ENCODE data around the gene HDAC10. TPM values are rescaled to one million over a fixed set of nuclear protein-coding genes. Genes with fewer than 3 reads are reported as not detected.
A peak's percentile ranks its signal among the peaks of the same experiment; 100 is the strongest.

Gene HDAC10
- total RNA-seq, 6 donors from 2014 or later = 33.0 to 202 (median 53.1) TPM

DNA sequence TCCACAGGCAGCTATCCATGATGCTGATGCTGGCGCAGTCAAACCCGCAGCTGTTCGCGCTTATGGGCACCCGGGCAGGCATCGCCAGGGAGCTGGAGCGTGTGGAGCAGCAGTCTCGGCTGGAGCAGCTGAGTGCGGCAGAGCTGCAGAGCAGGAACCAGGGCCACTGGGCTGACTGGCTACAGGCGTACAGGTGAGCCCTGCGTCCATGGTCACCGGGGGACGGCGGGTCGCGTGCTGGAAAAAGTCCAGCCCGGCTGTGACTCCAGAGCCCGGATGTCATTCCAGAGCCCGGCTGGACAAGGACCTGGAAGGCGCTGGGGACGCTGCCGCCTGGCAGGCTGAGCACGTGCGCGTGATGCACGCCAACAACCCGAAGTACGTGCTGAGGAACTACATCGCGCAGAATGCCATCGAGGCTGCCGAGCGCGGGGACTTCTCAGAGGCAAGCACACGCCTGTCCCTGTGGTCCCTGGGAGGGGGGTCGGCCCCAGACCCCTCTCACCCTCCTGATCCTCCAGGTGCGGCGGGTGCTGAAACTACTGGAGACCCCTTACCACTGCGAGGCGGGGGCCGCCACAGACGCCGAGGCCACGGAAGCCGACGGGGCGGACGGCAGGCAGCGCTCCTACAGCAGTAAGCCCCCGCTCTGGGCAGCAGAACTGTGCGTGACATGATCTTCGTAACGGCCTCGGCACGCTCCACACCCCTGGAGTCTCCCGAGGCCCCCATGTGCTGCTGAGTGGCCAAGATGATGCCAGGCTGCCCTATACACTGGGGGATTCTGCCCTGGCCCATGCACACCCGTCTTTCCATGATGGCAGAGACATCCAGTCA is 34.2 kb downstream of the HDAC10 start:
- DNase-seq (peak; percentile 19 to 84), ATAC-seq (ENCODE audit: low FRiP score in 2 of 2) (no peak)
- H3K27ac ChIP-seq = no peak overlapping the region
- peaks cover 38 to 99% (median 88%) of the 10 kb centered on the region in 4 donors for H3K36me3 ChIP-seq
- no peaks in the 10 kb centered on the region for H3K9me3 ChIP-seq
- no peaks in the 10 kb centered on the region for H3K27me3 ChIP-seq
- H3K4me3 ChIP-seq = no peak overlapping the region
- TF ChIP-seq, protein P1, sequence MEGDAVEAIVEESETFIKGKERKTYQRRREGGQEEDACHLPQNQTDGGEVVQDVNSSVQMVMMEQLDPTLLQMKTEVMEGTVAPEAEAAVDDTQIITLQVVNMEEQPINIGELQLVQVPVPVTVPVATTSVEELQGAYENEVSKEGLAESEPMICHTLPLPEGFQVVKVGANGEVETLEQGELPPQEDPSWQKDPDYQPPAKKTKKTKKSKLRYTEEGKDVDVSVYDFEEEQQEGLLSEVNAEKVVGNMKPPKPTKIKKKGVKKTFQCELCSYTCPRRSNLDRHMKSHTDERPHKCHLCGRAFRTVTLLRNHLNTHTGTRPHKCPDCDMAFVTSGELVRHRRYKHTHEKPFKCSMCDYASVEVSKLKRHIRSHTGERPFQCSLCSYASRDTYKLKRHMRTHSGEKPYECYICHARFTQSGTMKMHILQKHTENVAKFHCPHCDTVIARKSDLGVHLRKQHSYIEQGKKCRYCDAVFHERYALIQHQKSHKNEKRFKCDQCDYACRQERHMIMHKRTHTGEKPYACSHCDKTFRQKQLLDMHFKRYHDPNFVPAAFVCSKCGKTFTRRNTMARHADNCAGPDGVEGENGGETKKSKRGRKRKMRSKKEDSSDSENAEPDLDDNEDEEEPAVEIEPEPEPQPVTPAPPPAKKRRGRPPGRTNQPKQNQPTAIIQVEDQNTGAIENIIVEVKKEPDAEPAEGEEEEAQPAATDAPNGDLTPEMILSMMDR (IDR thresholded peaks at IDR 0.05) = no peak
- TF ChIP-seq EP300 (IDR thresholded peaks at IDR 0.05) (no peak), POLR2A (IDR thresholded peaks at IDR 0.05) (no peak), POLR2AphosphoS5 (IDR thresholded peaks at IDR 0.05) (no peak)
- WGBS, 2 donors = 95 to 96% methylated on average over 42 to 50 of the region's 57 CpGs
- peaks cover 0 to 4% (median 2%) of the 10 kb centered on the region in 4 donors for H3K4me1 ChIP-seq

GRCh38 chr22:50216055-50216683 is 34.9 kb downstream of the HDAC10 start:
- Histone ChIP-seq H3K9me3 (no peaks in the 10 kb centered on the region), H3K36me3 (peaks cover 34 to 97% (median 82%) of the 10 kb centered on the region in 4 donors), H3K4me3 (no peak overlapping the region), H3K27ac (no peak overlapping the region), H3K4me1 (peaks cover 0 to 4% (median 2%) of the 10 kb centered on the region in 4 donors), H3K27me3 (no peaks in the 10 kb centered on the region)
- no peak for ATAC-seq (ENCODE audit: low FRiP score in 2 of 2)
- WGBS, 2 donors = 89 to 94% methylated on average over 6 to 11 of the region's 15 CpGs
- TF ChIP-seq POLR2A (IDR thresholded peaks at IDR 0.05) = no peak
- no peak for TF ChIP-seq EP300 (IDR thresholded peaks at IDR 0.05)
- TF ChIP-seq, protein P1 (IDR thresholded peaks at IDR 0.05) = no peak
- TF ChIP-seq POLR2AphosphoS5 (IDR thresholded peaks at IDR 0.05) = no peak
- no peak for DNase-seq

DNA sequence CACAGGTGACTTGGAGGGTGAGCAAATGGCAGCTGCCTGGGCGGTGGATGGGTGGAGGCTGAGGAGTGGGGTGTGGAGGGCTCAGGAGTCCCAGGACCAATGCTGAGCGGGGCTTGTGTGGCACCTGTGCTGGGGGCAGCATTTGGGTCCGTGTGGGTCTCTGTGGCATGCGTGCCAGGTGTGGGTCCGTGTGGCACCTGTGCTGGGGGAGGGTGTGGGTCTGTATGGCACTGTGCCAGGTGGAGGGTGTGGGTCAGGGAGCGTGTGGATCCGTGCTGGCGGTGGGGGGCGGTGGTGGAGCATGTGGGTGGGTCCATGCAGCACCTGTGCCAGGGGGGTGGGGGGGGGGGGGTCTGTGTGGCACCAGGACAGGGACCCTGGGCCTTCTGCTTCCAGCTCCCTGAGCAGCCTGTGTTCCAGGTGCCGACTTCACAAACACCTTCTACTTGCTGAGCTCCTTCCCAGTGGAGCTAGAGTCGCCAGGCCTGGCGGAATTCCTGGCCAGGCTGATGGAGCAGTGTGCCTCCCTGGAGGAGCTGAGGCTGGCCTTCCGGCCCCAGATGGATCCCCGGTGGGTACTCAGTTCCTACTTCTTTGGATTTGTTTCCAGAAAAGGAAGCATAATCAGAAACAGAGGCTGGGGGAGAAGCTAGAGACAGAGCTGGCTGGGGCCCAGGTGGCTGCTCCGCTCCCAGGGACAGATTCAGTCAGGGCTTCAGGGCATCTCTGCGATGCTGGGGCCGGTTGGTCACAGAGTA is 35.6 kb downstream of the HDAC10 start:
- no peak for ATAC-seq (ENCODE audit: low FRiP score in 2 of 2)
- H3K4me1 ChIP-seq = peaks cover 0 to 4% (median 2%) of the 10 kb centered on the region in 4 donors
- H3K4me3 ChIP-seq = no peak overlapping the region
- DNase-seq = peak in 1 of 2 donors; percentile 65
- H3K27ac ChIP-seq = no peak overlapping the region
- no peak for TF ChIP-seq POLR2AphosphoS5 (IDR thresholded peaks at IDR 0.05)
- no peak for TF ChIP-seq POLR2A (IDR thresholded peaks at IDR 0.05)
- TF ChIP-seq EP300 (IDR thresholded peaks at IDR 0.05) = no peak
- TF ChIP-seq, protein P1 (IDR thresholded peaks at IDR 0.05) = no peak
- 80 to 87% methylated on average over 12 to 13 of the region's 17 CpGs for WGBS, 2 donors
- H3K27me3 ChIP-seq = no peaks in the 10 kb centered on the region
- H3K36me3 ChIP-seq = peaks cover 30 to 97% (median 83%) of the 10 kb centered on the region in 4 donors
- no peaks in the 10 kb centered on the region for H3K9me3 ChIP-seq

DNA sequence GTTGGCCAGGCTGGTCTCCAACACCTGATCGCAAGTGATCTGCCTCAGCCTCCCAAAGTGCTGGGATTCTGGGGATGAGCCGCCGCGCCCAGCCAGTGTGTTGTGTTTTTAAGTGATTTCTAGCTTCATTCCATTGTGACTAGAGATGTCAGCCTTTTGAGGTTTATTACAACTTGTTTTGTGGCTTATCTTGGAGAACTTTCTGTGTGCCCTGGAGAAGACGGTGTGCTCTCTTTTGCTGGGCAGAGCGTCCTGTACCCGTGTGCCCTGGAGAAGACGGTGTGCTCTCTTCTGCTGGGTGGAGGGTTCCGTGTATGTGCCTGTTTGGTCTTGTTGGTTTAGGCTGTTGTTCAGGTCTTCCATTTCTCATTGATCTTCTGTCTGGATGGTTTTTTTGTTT is 37.8 kb downstream of the HDAC10 start:
- WGBS, 2 donors = 95 to 96% methylated on average over 8 to 9 of the region's 9 CpGs
- Histone ChIP-seq H3K4me3 (no peak overlapping the region), H3K27me3 (no peaks in the 10 kb centered on the region), H3K36me3 (peaks cover 27 to 93% (median 83%) of the 10 kb centered on the region in 4 donors), H3K4me1 (peaks cover 0 to 11% (median 7%) of the 10 kb centered on the region in 4 donors), H3K9me3 (no peaks in the 10 kb centered on the region), H3K27ac (no peak overlapping the region)
- ATAC-seq (ENCODE audit: low FRiP score in 2 of 2) (no peak), DNase-seq (peak in 1 of 2 donors; percentile 34)
- no peak for TF ChIP-seq EP300 (IDR thresholded peaks at IDR 0.05)

DNA sequence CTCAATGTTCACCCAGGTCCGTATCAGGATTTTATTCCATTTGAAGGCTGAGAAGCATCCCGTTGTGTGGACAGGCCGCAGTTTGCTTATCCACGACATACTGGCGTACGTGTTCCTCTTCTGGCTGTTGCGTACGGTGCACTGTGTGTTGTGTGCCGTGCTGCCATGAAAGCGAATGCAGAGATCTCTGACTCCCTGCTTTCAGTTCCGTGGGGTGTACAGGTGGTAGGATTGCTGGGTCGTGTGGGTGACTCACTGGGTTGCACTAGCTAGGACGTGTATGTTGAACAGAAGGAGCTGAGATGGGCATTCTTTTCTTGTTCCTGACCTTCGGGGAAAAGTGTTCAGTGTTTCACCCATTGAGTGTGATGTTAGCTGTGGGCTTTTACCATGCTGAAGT is 39.9 kb downstream of the HDAC10 start:
- WGBS, 2 donors = 92 to 95% methylated on average over 14 of the region's 14 CpGs
- H3K9me3 ChIP-seq = no peaks in the 10 kb centered on the region
- ATAC-seq (ENCODE audit: low FRiP score in 2 of 2) = no peak
- no peaks in the 10 kb centered on the region for H3K27me3 ChIP-seq
- H3K36me3 ChIP-seq = peaks cover 15 to 90% (median 76%) of the 10 kb centered on the region in 4 donors
- no peak overlapping the region for H3K4me3 ChIP-seq
- DNase-seq = no peak
- TF ChIP-seq POLR2AphosphoS5 (IDR thresholded peaks at IDR 0.05) (no peak), POLR2A (IDR thresholded peaks at IDR 0.05) (no peak), EP300 (IDR thresholded peaks at IDR 0.05) (no peak)
- TF ChIP-seq, protein P1 (IDR thresholded peaks at IDR 0.05) = no peak
- peaks cover 13 to 28% (median 19%) of the 10 kb centered on the region in 4 donors for H3K4me1 ChIP-seq
- H3K27ac ChIP-seq = no peak overlapping the region
